SU-DHL-6 (cell line): Measurements from ENCODE around the gene ACAD11.

ENCODE experiments used
- H2AFZ ChIP-seq: fragments of 200-600 bp; sonication (generic); 2 replicates; pipeline ENCODE4 v1.6.1; 2014; ENCODE audit warnings: low read depth, mild to moderate bottlenecking, moderate library complexity, mixed read lengths, antibody characterized with exemption, low read length; ENCODE audit not compliant: severe bottlenecking
- H3F3A ChIP-seq: fragments of 200-600 bp; shearing (Covaris generic); 2 replicates; pipeline ENCODE4 v1.6.0; 2016; ENCODE audit warnings: antibody characterized with exemption, mild to moderate bottlenecking; ENCODE audit not compliant: insufficient read depth
- H3K27ac ChIP-seq: fragments of 200-600 bp; sonication (generic); 2 replicates; pipeline ENCODE4 v1.5.1; 2016; ENCODE audit warnings: low read depth, mild to moderate bottlenecking, low read length, moderate library complexity, mixed read lengths
- H3K27me3 ChIP-seq: fragments of 200-600 bp; sonication (generic), shearing (Covaris generic); 2 replicates; pipeline ENCODE4 v1.6.0; 2014; ENCODE audit warnings: mild to moderate bottlenecking, low read length
- H3K36me3 ChIP-seq: fragments of 200-600 bp; sonication (generic); 2 replicates; pipeline ENCODE4 v1.6.1; 2014; ENCODE audit warnings: mild to moderate bottlenecking, low read length, mixed read lengths
- H3K4me2 ChIP-seq: fragments of 300-600, 200-600 bp; shearing (Covaris generic), sonication (generic); 2 replicates; pipeline ENCODE4 v1.6.0; 2014; ENCODE audit warnings: low read length, low read depth, mild to moderate bottlenecking; ENCODE audit not compliant: poor library complexity, severe bottlenecking
- H3K4me3 ChIP-seq: fragments of 200-600 bp; sonication (generic); 2 replicates; pipeline ENCODE4 v1.5.1; 2014; ENCODE audit warnings: antibody characterized with exemption, low read length, mild to moderate bottlenecking, mixed read lengths; ENCODE audit not compliant: insufficient read depth, poor library complexity, severe bottlenecking
- H3K79me2 ChIP-seq: fragments of 200-600 bp; sonication (generic); 2 replicates; pipeline ENCODE4 v1.6.1; 2014; ENCODE audit warnings: mild to moderate bottlenecking, low read length, moderate library complexity; ENCODE audit not compliant: insufficient read depth
- H3K9ac ChIP-seq: fragments of 200-600 bp; sonication (generic); 2 replicates; pipeline ENCODE4 v1.7.0; 2014; ENCODE audit warnings: mild to moderate bottlenecking, low read length
- H3K9me2 ChIP-seq: fragments of 200-600 bp; sonication (generic); replicated peaks from 2 replicates; pipeline ENCODE4 v1.6.1; 2014; ENCODE audit warnings: low read length; ENCODE audit not compliant: insufficient read depth
- H3K9me3 ChIP-seq: fragments of 200-600 bp; sonication (generic); 2 replicates; pipeline ENCODE4 v1.6.1; 2014; ENCODE audit warnings: low read length, mixed read lengths; ENCODE audit not compliant: insufficient read depth
- H4K20me1 ChIP-seq: fragments of 200-600 bp; sonication (generic); 2 replicates; pipeline ENCODE4 v1.6.1; 2014; ENCODE audit warnings: low read depth, mild to moderate bottlenecking, antibody characterized with exemption, low read length, moderate library complexity, mixed read lengths
- CTCF ChIP-seq: fragments of 200-600 bp; sonication (generic); IDR thresholded peaks from one replicate; pipeline ENCODE4 v1.5.1; 2017; ENCODE audit warnings: antibody characterized with exemption, mild to moderate bottlenecking, low read length, moderate library complexity; ENCODE audit not compliant: insufficient read depth, poor library complexity, severe bottlenecking
- EZH2phosphoT487 ChIP-seq: fragments of 200-600 bp; sonication (generic), shearing (Covaris generic); conservative IDR thresholded peaks from 2 replicates; pipeline ENCODE4 v1.6.1; 2018; ENCODE audit warnings: mild to moderate bottlenecking, antibody characterized with exemption, low read length, moderate library complexity, mixed read lengths

The ACAD11 gene

GRCh38 chr3:132659000-132659364 lies 627 bp downstream of the ACAD11 start:
- TF ChIP-seq EZH2phosphoT487: no peak
- Histone ChIP-seq H3K27me3 (no peaks in the 10 kb centered on the region), H3K9ac (peak overlapping the region; percentile 90), H3K79me2 (peaks cover 23% of the 10 kb centered on the region; the same call in 1 of the 2 replicates), H3K4me3 (peak overlapping the region; percentile 77), H3K27ac (no peak overlapping the region), H3K9me2 (no peaks in the 10 kb centered on the region), H3K9me3 (no peaks in the 10 kb centered on the region), H3K36me3 (no peaks in the 10 kb centered on the region), H2AFZ (peak overlapping the region; percentile 89), H4K20me1 (no peaks in the 10 kb centered on the region), H3K4me2 (peak overlapping the region; percentile 84), H3F3A (no peaks in the 10 kb centered on the region)

DNA sequence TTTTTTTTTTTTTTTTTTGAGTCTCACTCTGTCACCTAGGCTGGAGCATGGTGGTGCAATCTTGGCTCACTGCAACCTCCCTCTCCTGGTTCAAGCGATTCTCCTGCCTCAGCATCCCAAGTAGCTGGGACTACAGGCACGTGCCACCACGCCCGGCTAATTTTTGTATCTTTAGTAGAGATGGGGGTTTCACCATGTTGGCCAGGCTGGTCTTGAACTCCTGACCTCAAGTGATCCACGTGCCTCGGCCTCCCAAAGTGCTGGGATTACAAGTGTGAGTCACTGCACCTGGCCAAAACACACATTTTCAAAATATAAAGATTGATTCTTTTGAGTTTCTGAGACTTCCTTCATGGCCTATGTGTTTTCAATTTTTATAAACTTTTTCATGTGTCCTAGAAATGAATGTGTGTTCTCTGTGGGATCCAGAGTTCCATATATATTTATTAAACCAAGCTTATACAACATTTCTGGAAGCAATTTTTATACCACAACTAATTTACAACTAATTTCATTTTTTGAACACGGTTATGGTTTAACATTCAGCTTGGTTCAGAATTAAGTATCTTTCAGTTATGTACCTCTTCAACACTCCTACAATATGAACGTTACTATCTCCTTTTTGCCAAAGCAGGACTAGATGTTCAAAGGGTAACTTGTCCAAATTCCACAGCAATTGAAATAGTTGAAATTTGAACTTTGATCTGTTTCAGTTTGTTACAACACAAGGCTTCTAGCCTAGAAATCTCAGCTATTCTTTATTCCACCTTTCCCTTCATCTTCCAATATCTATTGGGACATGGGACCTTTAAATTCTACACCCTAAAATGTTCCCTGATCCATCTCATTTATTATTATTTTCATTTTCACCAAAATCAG lies 1.5 kb downstream of the ACAD11 start:
- no peak for TF ChIP-seq EZH2phosphoT487
- TF ChIP-seq CTCF: no peak
- Histone ChIP-seq H3K9me2 (no peaks in the 10 kb centered on the region), H4K20me1 (no peaks in the 10 kb centered on the region), H3K9me3 (no peaks in the 10 kb centered on the region), H3K79me2 (peaks cover 23% of the 10 kb centered on the region; the same call in 1 of the 2 replicates), H3K4me3 (no peak overlapping the region), H3K9ac (no peak overlapping the region), H3K36me3 (no peaks in the 10 kb centered on the region), H3K4me2 (peak overlapping the region; percentile 84), H3K27me3 (no peaks in the 10 kb centered on the region), H3F3A (no peaks in the 10 kb centered on the region), H2AFZ (no peak overlapping the region), H3K27ac (no peak overlapping the region)

DNA sequence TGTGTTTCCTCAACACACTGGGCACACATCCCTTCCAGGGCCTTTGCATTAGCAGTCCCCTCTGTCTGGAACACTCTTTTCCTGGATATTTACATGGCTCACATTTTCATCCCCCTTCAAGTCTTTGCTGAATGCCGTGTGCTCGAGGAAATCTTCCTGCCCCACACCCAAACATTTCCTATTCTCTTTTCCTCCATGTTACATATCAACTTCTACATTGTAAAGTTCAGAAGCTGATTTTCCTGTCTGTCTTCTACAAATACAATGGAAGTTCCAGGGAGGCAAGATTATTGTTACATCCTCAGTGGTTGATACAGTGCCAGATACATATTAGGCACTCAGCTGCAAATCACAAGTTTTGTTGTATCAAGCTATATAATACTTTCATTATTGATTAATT lies 4.1 kb downstream of the ACAD11 start:
- Histone ChIP-seq H3K27me3 (no peaks in the 10 kb centered on the region), H3K27ac (no peak overlapping the region), H2AFZ (no peak overlapping the region), H3K9ac (no peak overlapping the region), H3K79me2 (peaks cover 3% of the 10 kb centered on the region; the same call in 1 of the 2 replicates), H3K9me2 (no peaks in the 10 kb centered on the region), H3K4me2 (no peak overlapping the region), H3K4me3 (no peak overlapping the region), H4K20me1 (no peaks in the 10 kb centered on the region), H3K9me3 (no peaks in the 10 kb centered on the region), H3K36me3 (no peaks in the 10 kb centered on the region), H3F3A (no peaks in the 10 kb centered on the region)
- TF ChIP-seq CTCF: no peak
- TF ChIP-seq EZH2phosphoT487: no peak

DNA sequence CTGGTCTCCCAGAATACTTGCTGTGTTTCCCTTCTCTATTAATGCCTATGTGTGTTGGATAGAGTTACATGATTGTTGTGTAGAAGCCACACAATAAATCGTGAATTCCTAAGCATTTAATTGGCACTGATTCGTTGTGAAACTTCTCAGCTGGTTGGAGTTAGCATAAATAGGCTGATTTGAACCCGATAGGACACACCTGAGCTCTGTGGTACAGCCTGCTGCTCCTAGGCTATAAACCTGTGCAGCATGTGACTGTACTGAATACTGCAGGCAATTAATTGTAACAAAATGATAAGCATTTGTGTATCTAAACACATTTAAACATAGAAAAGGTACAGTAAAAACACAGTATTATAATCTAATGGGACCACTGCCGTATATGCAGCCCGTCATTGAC lies 4.9 kb downstream of the ACAD11 start:
- Histone ChIP-seq H3K27me3 (no peaks in the 10 kb centered on the region), H3K27ac (no peak overlapping the region), H3K4me2 (no peak overlapping the region), H3K36me3 (no peaks in the 10 kb centered on the region), H3K9ac (no peak overlapping the region), H3K79me2 (no peaks in the 10 kb centered on the region), H2AFZ (no peak overlapping the region), H3K9me2 (no peaks in the 10 kb centered on the region), H3F3A (no peaks in the 10 kb centered on the region), H3K9me3 (no peaks in the 10 kb centered on the region), H4K20me1 (no peaks in the 10 kb centered on the region), H3K4me3 (no peak overlapping the region)
- TF ChIP-seq EZH2phosphoT487: no peak
- TF ChIP-seq CTCF: no peak
